ENCODE results near the gene PHC2.

The PHC2 gene

DNA sequence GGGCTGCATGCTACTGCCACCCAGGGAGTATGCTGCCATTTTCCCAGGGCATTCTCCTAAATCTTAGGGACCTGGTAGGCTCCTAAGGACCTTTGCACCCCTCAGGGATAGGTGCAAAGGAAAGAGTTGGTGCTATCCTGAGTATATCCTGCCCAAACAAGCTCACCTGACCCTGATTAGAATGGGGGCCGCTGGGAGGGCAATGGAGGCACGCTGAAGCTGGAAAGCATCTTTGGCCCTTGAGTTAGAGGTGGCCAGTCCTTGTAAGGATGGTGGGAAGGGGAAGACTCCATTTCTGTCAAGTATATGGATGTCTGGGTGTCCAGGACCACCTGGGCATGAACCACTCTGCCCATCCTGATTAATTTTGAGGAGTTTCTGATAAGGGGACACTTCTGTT lies 61.1 kb downstream of the PHC2 start:
- no peak for DNase-seq (ENCODE audit: low read depth)

DNA sequence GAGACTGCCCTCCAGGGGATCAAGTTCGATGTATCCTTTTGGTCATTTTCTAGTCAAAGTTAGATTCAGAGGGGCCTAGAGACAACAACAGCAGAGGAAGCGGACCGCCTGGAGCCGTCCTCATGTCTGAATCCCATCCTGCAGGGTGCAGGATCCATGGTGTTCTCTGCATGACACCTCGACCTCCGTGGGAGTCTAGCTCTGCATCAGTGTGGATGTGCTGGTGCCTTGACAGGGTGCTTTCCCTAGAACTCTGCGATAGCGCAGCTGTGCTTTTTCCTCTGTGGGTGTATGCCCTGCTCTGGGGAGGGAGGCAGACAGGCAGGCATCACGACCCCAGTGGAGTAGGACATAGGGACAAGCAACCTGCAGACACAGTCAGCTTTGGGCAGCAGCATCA lies 61.8 kb downstream of the PHC2 start:
- no peak for DNase-seq (ENCODE audit: low read depth)

DNA sequence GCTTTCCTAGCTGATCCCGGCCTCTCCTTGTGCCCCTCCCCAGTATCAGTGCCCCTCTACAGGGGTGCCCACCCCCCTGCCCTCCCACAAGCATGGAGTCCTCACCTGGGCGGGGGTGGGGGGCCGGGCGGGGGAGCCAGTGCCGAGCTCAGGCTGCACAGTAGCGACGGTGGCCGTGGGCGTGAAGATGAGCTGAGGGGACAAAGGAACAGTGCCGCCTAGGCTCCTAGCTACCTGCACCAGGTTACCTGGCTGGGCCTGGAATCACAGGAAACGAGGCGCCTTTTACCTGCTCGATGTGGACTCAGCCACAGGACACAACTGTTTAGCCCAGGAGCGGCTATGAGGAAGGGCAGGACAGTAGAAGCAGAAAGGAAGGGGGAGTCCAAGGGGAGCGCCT lies 62.5 kb downstream of the PHC2 start:
- no peak for DNase-seq (ENCODE audit: low read depth)

DNA sequence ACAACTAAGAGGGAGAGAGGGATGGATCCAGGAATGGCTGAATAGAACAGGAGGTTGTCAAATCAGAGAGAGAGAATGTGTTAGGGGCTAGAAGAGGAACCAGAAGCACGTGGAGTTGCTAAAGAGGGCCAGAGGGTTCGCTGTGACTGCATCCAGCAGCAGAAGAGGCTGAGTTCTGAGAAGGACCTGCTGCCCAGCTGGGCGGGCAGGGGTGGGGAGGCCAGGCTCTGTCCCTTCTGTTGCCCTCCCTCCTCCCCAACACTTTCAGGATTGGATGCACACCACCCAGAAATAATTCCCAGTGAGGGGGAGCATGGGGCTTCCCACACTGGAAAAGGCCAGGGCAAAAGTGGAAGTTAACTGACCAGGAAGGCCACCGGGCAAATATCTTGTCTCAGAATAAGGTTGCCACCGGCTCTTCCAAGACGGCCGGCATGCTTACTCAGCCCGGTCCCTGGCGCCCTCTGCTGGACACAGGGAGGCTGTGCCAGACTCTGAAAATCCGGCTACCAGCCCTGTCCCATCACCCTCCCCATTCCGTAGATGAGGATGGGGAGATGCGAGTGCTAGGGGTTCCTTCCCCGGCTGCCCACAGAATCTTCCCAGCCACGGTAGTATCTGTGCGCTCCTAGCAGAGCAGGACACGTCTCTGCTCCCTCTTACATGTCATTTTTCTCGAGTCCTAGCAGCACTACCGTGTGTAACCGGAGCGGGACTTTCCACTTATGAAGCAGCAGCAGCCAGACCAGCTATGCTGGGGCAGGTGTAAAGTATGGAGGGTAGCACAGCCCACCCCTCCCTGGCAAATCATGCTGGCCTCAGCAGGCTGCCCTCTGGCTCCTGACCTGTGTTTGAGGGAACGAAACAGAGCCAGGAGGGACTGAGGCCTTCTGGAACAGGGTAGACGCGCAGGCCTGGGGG lies 63.1 kb downstream of the PHC2 start:
- peak; percentile 82 for DNase-seq (ENCODE audit: low read depth)

DNA sequence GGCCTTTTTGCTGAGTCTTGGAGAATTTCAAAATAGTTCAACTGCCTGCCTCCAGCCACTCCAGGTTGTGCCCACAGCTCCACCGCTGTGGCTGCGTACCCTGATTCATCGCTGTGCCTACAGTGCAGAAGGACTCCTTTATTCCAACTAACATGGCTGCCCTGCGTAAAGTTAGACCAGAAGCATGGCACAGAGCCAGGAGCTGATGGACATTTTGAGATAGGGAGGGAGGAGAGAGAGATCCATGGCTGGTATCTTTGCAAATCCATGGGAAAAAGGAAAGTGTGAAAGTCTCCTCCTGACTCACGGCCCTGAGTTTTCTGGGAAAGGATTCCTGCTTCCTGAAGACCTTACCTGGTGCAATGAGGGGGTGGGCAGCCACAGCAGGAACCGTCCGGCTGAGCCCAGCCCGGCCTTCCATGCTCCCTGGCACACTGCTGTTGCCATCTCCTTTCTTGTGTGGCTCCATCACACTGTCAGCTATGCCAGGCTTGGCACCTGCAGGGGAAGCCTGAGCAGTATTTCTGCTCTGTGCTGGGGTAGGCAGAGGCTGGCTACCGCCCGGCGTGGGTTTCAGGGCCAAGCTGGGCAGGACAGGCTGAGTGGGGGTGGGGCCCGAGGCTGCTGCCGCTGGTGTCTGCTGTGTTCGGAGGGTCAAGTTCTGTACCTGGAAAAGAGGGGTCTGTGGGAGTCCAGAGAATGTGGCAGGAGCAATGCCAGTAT lies 64.0 kb downstream of the PHC2 start:
- no peak for DNase-seq (ENCODE audit: low read depth)

DNA sequence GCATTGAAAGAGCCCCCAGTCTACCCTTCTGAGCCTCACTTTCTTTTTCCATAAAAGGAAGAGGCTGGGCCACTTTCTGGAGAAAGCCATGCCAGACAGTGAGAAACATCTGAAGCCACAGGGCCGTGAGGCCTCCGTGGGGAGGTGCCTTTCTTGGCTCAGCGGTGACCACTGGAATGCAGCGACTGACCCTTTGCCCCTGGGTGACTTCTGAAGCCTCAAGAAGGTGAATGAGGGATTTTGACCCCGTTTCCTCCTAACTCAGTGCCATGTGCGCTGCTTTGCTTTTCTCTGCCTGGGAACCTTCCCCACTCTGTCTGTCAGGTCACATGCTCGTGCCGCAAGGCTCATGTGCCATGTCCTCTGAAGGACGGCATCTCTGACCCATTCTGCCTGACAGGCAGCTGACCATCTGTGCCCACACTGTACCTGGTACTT lies 65.3 kb downstream of the PHC2 start:
- peak; percentile 84 for DNase-seq (ENCODE audit: low read depth)

DNA sequence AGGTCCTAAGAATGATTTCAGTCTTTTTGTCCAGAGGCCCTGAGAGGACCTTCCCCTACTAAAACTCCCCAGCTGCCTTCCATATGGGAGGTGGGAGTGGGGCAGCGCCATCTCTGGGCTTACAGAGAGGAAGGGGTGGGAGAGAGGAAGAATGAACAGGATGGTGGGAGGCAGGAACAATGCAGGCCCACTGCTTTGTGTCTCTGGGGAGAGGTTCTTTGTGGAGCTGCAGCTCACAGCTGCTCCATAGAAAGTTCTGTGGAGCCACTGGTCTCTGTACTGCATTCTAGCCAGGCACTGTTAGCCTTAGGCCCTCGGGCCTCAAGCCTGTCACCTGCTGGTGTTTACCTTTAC lies 66.4 kb downstream of the PHC2 start:
- DNase-seq (ENCODE audit: low read depth) = no peak

DNA sequence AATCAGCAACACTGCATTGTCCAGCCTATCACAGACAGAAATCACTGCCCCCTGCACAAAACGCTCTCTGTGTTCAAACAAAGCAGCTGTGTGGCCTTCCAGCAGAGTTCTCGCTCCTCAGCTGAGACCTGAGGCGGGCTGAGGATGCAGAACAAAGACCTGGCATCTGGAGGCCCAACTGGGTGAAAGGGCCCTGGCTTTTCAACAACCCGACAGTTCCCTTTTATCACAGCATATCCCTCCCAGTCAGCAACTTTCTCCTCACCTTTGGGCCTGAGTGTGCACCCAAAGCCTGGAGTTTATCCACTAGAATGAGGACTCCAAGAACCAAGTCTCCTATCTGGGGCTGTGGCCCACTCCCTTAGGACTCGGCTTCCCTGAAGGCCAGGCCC lies 67.4 kb downstream of the PHC2 start:
- no peak for DNase-seq (ENCODE audit: low read depth)

DNA sequence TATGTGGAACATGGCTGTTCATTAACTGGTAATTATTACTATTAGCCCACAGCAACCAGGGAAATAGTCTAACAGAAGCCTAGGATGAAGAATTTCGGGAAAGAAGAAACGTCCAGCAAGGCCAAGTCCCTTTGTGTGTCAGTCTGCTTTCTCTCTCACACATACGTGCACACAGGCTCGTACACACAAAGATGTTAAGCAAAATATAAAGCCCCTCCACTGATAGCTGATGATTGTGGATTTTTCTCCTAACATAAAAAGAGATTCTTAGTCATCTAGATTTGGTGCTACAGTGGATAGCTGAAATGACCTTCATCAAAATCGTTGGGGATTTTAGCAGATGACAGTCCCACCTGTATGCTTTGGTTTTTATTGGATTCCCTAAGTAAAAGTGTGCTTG lies 67.9 kb downstream of the PHC2 start:
- DNase-seq (ENCODE audit: low read depth) = no peak

DNA sequence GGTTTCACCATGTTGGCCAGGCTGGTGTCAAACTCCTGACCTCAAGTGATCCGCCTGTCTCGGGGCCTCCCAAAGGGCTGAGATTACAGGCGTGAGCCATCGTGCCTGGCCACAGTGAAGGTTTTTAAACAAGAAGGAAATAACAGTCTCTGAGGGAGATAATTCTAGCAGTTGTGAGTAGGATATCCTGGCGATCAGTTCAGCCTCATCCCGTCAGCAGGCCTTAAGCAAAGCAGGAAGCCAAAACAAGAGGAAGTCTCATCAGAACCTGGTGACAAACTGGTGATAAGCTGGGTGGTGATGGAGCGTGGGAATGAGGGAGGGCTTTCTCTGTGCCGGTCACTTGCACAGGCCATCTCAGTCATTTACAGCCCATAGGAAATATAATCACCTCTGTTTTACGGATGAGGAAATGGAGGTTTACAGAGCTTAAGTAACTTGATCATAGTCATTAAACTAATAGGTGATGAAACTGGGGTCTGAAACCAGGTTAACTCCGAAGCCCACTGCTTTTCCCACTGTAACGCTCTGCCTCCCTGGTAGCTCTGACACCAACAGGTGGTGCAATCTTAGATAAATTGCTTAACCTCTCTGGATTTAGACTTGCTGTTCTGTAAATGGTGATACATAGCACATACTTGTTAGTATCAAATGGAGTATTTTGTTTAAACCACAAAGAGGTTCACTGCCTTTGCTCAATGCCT lies 69.2 kb downstream of the PHC2 start:
- DNase-seq (ENCODE audit: low read depth) = no peak

DNA sequence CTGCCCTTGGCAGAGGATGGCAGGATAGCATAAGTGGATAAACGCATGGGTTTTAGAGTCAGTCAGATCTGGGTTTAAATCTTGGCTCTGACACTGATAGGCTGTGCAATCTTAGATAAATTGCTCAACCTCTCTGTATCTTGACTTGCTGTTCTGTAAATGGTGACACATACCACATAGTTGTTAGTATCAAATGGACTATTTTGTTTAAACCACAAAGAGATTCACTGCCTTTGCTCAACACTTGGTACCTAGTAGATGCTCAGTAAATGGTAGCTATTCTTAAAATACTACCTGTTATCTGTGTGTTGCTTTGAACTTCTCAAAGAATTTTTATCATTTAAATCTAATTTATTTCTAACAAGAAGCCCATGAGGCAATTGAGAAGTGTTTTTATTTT lies 70.5 kb downstream of the PHC2 start:
- no peak for DNase-seq (ENCODE audit: low read depth)

DNA sequence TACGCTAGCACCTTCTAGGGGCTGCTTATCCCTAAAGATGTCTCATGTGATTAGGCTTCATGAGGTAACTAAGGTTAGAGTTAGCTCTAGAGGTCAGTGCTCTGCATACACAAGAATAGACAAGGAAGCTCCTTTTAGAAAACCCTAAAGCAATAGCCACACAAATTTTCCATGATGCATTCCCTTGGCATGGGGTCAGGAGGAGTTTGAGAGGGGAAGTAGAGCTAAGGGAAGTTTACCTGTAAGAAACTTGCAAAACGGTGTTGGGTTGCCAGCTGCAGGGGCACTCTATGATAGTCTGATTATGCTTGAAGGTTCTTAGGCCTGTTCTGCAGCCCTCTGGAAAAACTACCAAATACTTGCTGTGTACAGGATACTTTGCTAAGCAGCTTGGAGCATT lies 71.0 kb downstream of the PHC2 start:
- no peak for DNase-seq (ENCODE audit: low read depth)

DNA sequence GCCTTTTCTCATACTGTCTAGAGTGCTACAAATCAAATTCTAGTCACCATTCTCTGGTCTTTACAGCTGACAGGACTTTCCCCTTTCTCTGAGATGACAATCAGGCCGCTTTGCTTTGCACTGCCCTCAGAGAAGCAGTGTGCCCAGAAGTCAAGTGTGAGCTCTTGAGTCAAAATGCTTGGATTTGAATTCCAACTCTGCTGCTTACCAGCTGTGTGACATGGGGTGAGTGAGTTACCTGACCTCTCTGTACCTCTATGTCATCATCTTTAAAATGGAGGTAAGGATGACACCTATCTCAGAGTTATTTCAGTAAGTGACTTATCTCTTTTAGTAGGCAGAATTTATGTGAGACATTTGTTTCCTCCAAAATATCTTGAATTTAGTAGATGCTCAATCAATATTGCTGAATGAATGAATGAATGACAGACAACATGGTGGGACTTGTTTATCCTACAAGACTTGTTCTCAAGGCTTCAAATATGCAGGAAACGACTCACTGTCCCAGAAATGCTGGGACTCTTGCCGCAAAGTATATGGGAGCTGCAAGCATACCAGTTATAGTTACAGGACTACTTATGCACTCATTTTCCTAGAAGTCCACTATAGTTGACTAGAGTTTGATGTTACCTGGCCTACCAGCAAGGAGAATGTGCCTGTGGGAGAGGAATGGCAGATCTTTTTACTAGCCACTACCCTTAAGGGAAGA lies 71.9 kb downstream of the PHC2 start:
- peak; percentile 36 for DNase-seq (ENCODE audit: low read depth)

DNA sequence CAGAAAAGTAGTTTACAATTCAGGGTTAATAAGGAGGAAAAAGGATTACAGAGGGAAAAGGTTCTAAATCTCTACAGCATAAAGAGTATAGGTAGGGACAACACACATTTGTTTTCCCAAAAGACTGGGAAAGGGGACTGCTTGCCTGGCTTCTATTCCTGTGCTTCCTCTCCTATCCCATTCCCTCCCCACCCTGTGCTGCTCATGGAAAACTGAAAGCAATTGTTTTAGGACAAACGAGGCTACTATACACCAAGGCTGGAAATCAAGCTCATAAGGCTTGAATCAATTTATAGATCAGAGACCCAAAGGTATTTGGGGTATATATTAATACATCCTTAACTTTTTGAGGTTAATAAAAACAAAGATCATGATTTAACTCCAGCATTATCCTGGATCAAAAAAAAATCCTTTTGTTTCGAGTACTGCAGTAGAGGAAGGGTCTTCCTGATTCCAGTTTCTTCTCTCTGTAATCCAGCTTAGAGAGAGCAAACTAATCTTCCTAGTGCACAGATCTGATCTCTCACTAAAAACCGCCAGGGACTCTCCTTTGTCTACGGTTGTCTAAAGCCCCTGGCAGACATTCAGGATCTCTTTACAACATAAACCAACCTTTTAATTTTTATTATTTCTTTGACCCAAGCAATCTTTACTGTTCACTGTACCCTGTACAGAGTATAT lies 72.6 kb downstream of the PHC2 start:
- DNase-seq (ENCODE audit: low read depth) = no peak

DNA sequence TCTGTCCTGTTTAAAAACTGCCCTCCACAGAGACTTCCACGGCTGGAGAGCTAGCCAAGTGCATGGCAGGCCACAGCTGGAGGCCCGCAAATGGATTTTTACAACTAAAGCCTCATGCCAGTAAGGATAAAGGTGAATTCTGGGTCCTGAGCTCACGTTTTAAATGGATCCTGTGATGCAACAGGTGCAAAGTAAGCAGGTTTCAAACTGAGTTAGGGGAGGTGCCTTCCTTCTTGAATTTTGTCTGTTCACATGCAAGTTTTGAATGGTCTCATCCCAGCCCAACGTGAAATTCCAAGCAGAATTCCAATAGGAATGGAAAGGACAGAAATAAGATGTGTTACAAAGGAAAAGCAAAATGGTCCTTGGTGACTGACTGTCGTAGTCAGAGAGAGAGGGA lies 73.8 kb downstream of the PHC2 start:
- DNase-seq (ENCODE audit: low read depth) = no peak

DNA sequence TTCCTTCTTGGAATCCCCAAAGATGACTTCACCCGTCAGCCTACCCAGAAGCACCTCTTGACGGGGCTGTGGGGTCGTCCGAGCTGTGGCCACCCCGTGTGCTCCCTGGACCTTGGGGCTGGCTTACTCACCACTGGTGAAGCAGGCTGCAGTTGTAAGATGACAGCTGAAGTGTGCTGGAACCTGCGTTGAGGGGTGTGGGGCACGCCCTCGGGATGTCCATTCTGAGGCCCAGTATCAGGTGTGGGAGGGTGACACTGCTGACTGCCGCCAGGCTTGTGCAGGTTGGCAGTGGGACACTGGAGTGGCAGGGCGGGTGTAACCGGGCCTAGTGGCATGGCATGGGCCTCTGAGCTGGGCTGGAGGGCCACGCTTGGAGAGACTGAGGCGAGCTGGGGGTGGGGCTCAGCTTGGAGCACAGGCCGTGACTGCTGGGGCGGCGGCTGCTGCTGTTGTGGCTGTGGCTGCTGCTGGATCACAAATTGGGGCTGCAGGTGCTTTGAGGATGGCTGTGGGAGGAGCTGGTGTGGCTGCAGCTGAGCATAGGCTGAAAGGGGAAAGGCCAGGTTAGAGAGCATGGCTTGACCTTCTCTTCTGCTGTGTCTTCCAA lies 76.1 kb downstream of the PHC2 start:
- DNase-seq (ENCODE audit: low read depth) = no peak

DNA sequence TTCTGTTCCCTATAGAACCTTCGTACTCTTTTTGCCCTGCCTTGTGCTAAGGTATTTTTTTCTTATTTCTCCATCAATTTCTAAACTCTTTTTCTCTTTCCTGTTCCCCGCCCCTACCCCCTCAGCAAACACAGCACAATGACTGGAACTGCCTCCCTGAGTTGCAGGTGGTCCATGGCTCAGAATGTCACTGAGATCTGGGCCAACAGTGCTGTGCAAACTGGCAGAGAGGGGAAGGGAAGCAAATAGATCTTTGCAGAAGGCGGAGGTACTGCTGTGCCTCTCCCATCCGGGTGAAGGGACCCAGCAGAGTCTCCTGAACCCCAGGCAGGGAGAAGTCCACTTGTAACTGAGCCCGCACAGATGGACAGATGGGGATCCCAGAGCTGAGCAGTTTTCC lies 77.4 kb downstream of the PHC2 start:
- DNase-seq (ENCODE audit: low read depth) = no peak

DNA sequence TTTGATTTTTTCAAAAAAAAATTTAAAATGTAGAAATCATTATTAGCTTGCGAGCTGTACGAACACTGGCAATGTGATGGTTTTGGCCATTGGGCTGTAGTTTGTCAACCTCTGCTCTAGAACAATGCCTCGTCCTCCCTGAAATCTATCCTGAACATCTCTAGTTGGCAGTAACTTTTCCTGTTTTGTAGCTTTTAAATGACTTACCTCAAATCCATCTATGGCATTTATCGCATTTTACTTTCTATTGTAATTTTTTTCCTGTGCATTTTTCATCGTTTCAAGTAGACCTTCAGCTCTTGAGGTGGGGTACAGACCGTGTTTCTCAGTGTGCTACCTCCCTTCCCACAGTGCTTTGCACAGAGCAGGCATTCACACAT lies 79.6 kb downstream of the PHC2 start:
- DNase-seq (ENCODE audit: low read depth) = no peak

DNA sequence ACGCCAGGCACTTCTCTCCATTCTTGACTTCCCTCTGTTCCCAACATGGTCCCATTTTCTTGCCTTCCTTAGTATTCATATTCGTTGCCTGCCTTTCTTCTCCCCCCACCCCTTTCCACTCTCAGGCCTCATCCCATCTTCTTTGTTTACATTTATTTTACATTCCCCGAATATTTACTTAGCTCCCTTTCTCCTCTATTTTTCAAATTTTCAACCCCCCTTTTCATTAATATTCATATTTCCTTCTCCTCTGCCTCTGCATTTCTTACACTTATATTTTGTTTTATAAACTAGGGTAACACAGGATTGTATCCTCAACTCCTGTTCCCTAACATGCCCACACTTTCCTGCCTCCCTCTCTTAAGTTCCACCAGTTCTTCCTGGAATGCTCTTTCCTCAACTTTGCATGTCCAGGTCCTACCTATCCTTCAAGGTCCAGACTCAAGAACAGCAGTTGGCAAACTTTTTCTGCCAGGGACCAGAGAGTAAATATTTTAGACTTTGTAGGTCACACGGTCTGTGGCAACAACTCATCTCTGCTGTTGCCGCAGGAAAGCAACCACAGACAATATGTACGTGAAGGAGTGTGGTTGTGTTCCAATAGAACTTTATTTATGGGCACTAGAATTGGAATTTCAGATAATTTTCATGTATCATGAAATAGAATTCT lies 80.1 kb downstream of the PHC2 start:
- DNase-seq (ENCODE audit: low read depth) = no peak

DNA sequence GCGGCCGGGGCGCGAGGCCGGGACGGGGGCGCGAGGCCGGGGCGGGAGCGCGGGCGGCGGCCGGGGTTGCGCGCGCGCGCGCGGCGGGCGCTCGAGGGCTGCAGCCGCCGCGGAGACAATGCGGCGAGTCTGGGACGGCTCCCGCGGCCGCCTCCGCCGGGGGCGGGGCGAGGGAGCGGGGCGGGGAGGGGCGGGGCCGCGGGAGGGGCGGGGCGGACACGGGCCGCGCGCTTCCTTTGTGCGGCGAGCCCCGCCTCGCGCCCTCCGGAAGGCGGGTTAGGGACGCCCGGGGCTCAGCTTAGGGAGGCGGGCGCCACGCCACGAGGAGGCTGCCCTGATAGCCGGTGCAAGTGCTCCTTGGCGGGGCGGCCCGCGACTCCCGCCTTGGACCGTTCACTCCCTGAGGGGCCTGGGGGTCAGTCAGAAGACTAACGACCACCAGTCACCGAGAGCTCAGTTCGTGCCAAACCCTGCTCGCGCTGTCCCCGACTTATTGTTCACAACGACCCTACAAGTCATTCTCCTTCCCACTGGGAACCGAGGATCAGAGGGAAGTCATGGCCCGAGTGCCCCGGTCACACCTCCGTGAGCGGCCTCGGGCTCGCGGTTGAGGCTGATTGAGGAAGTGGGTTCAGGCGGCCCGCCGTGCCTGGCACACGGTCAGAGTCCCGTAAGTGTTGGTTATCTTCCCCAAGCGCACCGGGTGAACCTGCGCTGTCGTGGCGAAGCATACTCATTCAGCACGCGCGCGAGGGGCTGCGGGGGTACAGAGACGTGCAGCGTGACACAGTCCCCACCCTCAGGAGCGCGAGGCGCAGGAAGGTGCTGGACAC lies 80.9 kb downstream of the PHC2 start:
- DNase-seq (ENCODE audit: low read depth) = peak; percentile 85
